ENCODE results near the gene FOXD3.

The FOXD3 gene

GRCh38 chr1:63362578-63362977 is 40.2 kb downstream of the FOXD3 start:
- no peak for DNase-seq

GRCh38 chr1:63363014-63363413 is 40.6 kb downstream of the FOXD3 start:
- DNase-seq, result no peak

- DNase-seq, result no peak
Observed at GRCh38 chr1:63366908-63367214, 44.5 kb downstream of the FOXD3 start.

- DNase-seq, result peak; percentile 93 to 94
Observed at GRCh38 chr1:63367215-63368103, 45.1 kb downstream of the FOXD3 start, which contains the start of gene ALG6. TSS of gene ALG6 (plus strand) at chr1:63367627. CDS start at chr1:63370978, 3,351 bp downstream.

- DNase-seq, result no peak
Observed at GRCh38 chr1:63368131-63368530, 45.8 kb downstream of the FOXD3 start.

Data from activated CD4-positive, alpha-beta T cell treated with anti-CD3 and anti-CD28 coated beads, Interleukin-2, amount 50 U/mL, for 48 hours (primary cell).